Mononuclear cell (primary cell): ENCODE measurements around the gene PPOX. TPM values are rescaled to one million over a fixed set of nuclear protein-coding genes. Genes with fewer than 3 reads are reported as not detected.

ENCODE experiments used
- H3K27me3 ChIP-seq: 2 replicates; pipeline ENCODE4 v1.6.0; 2011; ENCODE audit warnings: low read length, control low read depth; ENCODE audit not compliant: insufficient read depth
- H3K4me1 ChIP-seq: 2 replicates; pipeline ENCODE4 v1.5.1; 2011; ENCODE audit warnings: mild to moderate bottlenecking, low read length, control low read depth; ENCODE audit not compliant: insufficient read depth
- H3K4me3 ChIP-seq: 2 replicates; pipeline ENCODE4 v1.5.1; 2011; ENCODE audit warnings: mild to moderate bottlenecking, low read length, moderate library complexity
- H3K9me3 ChIP-seq: 2 replicates; pipeline ENCODE4 v1.5.1; 2011; ENCODE audit warnings: low read depth, mild to moderate bottlenecking, control low read depth, low read length
- total RNA-seq: library from RNA; depleted of rRNA; stranded (reverse); fragments of >200 nt; gene quantifications from one replicate; pipeline ENCODE4 v1.2.3, GENCODE V29; 2012

Gene PPOX
- total RNA-seq, 1 donor, result 5.1 TPM

GRCh38 chr1:161177936-161178244, 11.7 kb downstream of the PPOX start:
- Histone ChIP-seq H3K4me3 (no peak overlapping the region), H3K4me1 (peaks cover 49% of the 10 kb centered on the region), H3K9me3 (no peaks in the 10 kb centered on the region), H3K27me3 (no peaks in the 10 kb centered on the region)

- Histone ChIP-seq H3K27me3 (no peaks in the 10 kb centered on the region), H3K4me1 (peaks cover 67% of the 10 kb centered on the region), H3K9me3 (no peaks in the 10 kb centered on the region), H3K4me3 (no peak overlapping the region)
Measured at GRCh38 chr1:161179698-161180097, 13.5 kb downstream of the PPOX start.

- Histone ChIP-seq H3K27me3 (no peaks in the 10 kb centered on the region), H3K4me3 (no peak overlapping the region), H3K4me1 (peaks cover 76% of the 10 kb centered on the region), H3K9me3 (no peaks in the 10 kb centered on the region)
Measured at GRCh38 chr1:161180639-161181038, 14.4 kb downstream of the PPOX start.

- peaks cover 78% of the 10 kb centered on the region for H3K4me1 ChIP-seq
- H3K27me3 ChIP-seq, result no peaks in the 10 kb centered on the region
- H3K4me3 ChIP-seq, result no peak overlapping the region
- H3K9me3 ChIP-seq, result no peaks in the 10 kb centered on the region
Measured at GRCh38 chr1:161182214-161182613, 16.0 kb downstream of the PPOX start.

GRCh38 chr1:161185282-161185682, 19.1 kb downstream of the PPOX start:
- Histone ChIP-seq H3K27me3 (no peaks in the 10 kb centered on the region), H3K4me3 (no peak overlapping the region), H3K4me1 (peaks cover 92% of the 10 kb centered on the region)

GRCh38 chr1:161185732-161186311, 19.6 kb downstream of the PPOX start:
- Histone ChIP-seq H3K27me3 (no peaks in the 10 kb centered on the region), H3K4me1 (peaks cover 87% of the 10 kb centered on the region), H3K9me3 (no peaks in the 10 kb centered on the region), H3K4me3 (no peak overlapping the region)

More at GRCh38 chr1:161185282-161185682, 19.1 kb downstream of the PPOX start:
- no peaks in the 10 kb centered on the region for H3K9me3 ChIP-seq

GRCh38 chr1:161187311-161187710, 21.1 kb downstream of the PPOX start:
- Histone ChIP-seq H3K27me3 (no peaks in the 10 kb centered on the region), H3K4me3 (no peak overlapping the region), H3K9me3 (no peaks in the 10 kb centered on the region), H3K4me1 (peaks cover 77% of the 10 kb centered on the region)

- Histone ChIP-seq H3K9me3 (no peaks in the 10 kb centered on the region), H3K4me3 (no peak overlapping the region), H3K27me3 (no peaks in the 10 kb centered on the region), H3K4me1 (peaks cover 77% of the 10 kb centered on the region)
Measured at GRCh38 chr1:161188381-161188780, 22.2 kb downstream of the PPOX start.

GRCh38 chr1:161189036-161189435, 22.8 kb downstream of the PPOX start:
- Histone ChIP-seq H3K4me1 (peaks cover 77% of the 10 kb centered on the region), H3K27me3 (no peaks in the 10 kb centered on the region), H3K9me3 (no peaks in the 10 kb centered on the region), H3K4me3 (no peak overlapping the region)

GRCh38 chr1:161190962-161191521, 24.8 kb downstream of the PPOX start:
- H3K9me3 ChIP-seq, result no peaks in the 10 kb centered on the region
- no peaks in the 10 kb centered on the region for H3K27me3 ChIP-seq
- no peak overlapping the region for H3K4me3 ChIP-seq
- peaks cover 77% of the 10 kb centered on the region for H3K4me1 ChIP-seq

- H3K4me1 ChIP-seq, result peaks cover 69% of the 10 kb centered on the region
- H3K4me3 ChIP-seq, result no peak overlapping the region
- no peaks in the 10 kb centered on the region for H3K9me3 ChIP-seq
- no peaks in the 10 kb centered on the region for H3K27me3 ChIP-seq
Measured at GRCh38 chr1:161191971-161192370, 25.7 kb downstream of the PPOX start.

- Histone ChIP-seq H3K27me3 (no peaks in the 10 kb centered on the region), H3K4me1 (peaks cover 61% of the 10 kb centered on the region), H3K4me3 (no peak overlapping the region), H3K9me3 (no peaks in the 10 kb centered on the region)
Measured at GRCh38 chr1:161192476-161193465, 26.5 kb downstream of the PPOX start.

GRCh38 chr1:161193561-161194235, 27.5 kb downstream of the PPOX start:
- H3K4me1 ChIP-seq, result peaks cover 52% of the 10 kb centered on the region

GRCh38 chr1:161195171-161195570, 28.9 kb downstream of the PPOX start:
- peaks cover 46% of the 10 kb centered on the region for H3K4me1 ChIP-seq

More at GRCh38 chr1:161193561-161194235, 27.5 kb downstream of the PPOX start:
- Histone ChIP-seq H3K4me3 (no peak overlapping the region), H3K27me3 (no peaks in the 10 kb centered on the region), H3K9me3 (no peaks in the 10 kb centered on the region)

GRCh38 chr1:161196111-161196510, 29.9 kb downstream of the PPOX start:
- Histone ChIP-seq H3K27me3 (no peaks in the 10 kb centered on the region), H3K4me3 (no peak overlapping the region), H3K4me1 (peaks cover 56% of the 10 kb centered on the region), H3K9me3 (no peaks in the 10 kb centered on the region)

More at GRCh38 chr1:161195171-161195570, 28.9 kb downstream of the PPOX start:
- H3K27me3 ChIP-seq, result no peaks in the 10 kb centered on the region
- H3K9me3 ChIP-seq, result no peaks in the 10 kb centered on the region
- no peak overlapping the region for H3K4me3 ChIP-seq
